Measurements from ENCODE around the gene PLCE1. TPM values are rescaled to one million over a fixed set of nuclear protein-coding genes. Genes with fewer than 3 reads are reported as not detected.

The PLCE1 gene
- total RNA-seq, 1 experiment from 2014 or later: 0.13 TPM

DNA sequence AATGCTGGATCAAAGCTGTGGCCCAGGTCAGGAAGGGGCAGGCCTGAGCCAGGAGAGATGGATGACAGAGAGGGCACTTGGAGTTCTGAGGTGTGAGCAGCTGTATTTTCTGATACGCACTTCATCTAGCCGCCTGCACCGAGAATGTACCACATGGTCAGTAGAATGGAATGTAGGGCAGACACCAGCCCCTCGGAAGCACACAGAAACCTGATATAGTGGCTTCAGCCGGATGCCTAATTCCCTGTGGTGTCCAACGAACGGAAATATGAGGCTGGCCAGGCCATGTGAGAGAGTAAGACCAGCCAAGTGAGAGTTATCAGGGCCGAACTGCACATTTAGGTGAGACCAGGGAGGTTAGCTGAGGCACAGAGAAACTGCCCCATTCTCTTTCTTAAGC, 46.7 kb upstream of the PLCE1 start:
- Histone ChIP-seq H2BK5ac (ENCODE audit: insufficient read length, low read length) (no peak overlapping the region), H3K23me2 (ENCODE audit: insufficient read length, low read depth, low read length, poor library complexity, severe bottlenecking) (no peaks in the 10 kb centered on the region), H3K14ac (ENCODE audit: insufficient read depth, low read length) (no peak overlapping the region; the same call in 1 of the 2 replicates), H2BK20ac (ENCODE audit: low read depth, low read length, poor library complexity, severe bottlenecking) (no peak overlapping the region), H3K4me1 (ENCODE audit: insufficient read depth, low read length) (no peaks in the 10 kb centered on the region), H4K91ac (ENCODE audit: insufficient read length, low read depth, low read length) (no peak overlapping the region), H3K18ac (ENCODE audit: insufficient read length, low read depth, low read length) (no peak overlapping the region), H3K27ac (ENCODE audit: insufficient read length, low read depth, low read length) (no peak overlapping the region), H3K9ac (ENCODE audit: extremely low read depth, insufficient read length, low read length) (no peak overlapping the region), H2AK5ac (ENCODE audit: insufficient read length, low read length) (no peak overlapping the region), H3K27me3 (ENCODE audit: insufficient read depth, low read length) (no peaks in the 10 kb centered on the region), H2BK120ac (ENCODE audit: low read depth, low read length, poor library complexity, severe bottlenecking) (no peak overlapping the region), H2BK15ac (ENCODE audit: low read depth, low read length) (no peak overlapping the region), H3K4ac (ENCODE audit: low read depth, low read length) (no peak overlapping the region), H3K56ac (ENCODE audit: insufficient read length, low read depth, low read length) (no peak overlapping the region), H4K5ac (ENCODE audit: insufficient read length, low read depth, low read length) (no peak overlapping the region), H3K23ac (ENCODE audit: insufficient read length, low read depth, low read length) (no peak overlapping the region), H3K4me2 (ENCODE audit: insufficient read depth, insufficient read length, low read length) (no peak overlapping the region), H2AFZ (ENCODE audit: low read length) (no peak overlapping the region), H4K20me1 (ENCODE audit: control insufficient read depth, insufficient read depth, insufficient read length) (no peaks in the 10 kb centered on the region), H3T11ph (ENCODE audit: low read length) (no peak overlapping the region), H3K9me3 (ENCODE audit: control insufficient read depth, low read depth, low read length) (no peaks in the 10 kb centered on the region), H4K8ac (replicated peaks; ENCODE audit: insufficient read length, low read depth, low read length) (no peak overlapping the region), H2BK12ac (ENCODE audit: insufficient read length, low read depth, low read length) (no peak overlapping the region), H3K79me1 (ENCODE audit: insufficient read depth, low read depth, low read length, poor library complexity, severe bottlenecking) (no peaks in the 10 kb centered on the region), H3K79me2 (ENCODE audit: insufficient read depth, low read length) (no peaks in the 10 kb centered on the region)
- Mint-ChIP-seq H3K27me3 (ENCODE audit: low read depth) (peaks cover 14% of the 10 kb centered on the region), H3K9me3 (no peaks in the 10 kb centered on the region), H3K27ac (no peak overlapping the region), H3K36me3 (ENCODE audit: insufficient read depth in 1 of 3, low read depth in 3 of 3) (no peaks in the 10 kb centered on the region), H3K4me1 (no peaks in the 10 kb centered on the region), H3K4me3 (no peak overlapping the region)
- no CpG with 5 or more reads among the region's 8 CpGs for WGBS (ENCODE audit: extremely low coverage, insufficient read length, low lambda C conversion rate)
- no peak for DNase-seq
- TF ChIP-seq, protein P1, sequence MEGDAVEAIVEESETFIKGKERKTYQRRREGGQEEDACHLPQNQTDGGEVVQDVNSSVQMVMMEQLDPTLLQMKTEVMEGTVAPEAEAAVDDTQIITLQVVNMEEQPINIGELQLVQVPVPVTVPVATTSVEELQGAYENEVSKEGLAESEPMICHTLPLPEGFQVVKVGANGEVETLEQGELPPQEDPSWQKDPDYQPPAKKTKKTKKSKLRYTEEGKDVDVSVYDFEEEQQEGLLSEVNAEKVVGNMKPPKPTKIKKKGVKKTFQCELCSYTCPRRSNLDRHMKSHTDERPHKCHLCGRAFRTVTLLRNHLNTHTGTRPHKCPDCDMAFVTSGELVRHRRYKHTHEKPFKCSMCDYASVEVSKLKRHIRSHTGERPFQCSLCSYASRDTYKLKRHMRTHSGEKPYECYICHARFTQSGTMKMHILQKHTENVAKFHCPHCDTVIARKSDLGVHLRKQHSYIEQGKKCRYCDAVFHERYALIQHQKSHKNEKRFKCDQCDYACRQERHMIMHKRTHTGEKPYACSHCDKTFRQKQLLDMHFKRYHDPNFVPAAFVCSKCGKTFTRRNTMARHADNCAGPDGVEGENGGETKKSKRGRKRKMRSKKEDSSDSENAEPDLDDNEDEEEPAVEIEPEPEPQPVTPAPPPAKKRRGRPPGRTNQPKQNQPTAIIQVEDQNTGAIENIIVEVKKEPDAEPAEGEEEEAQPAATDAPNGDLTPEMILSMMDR (conservative IDR thresholded peaks at IDR 0.05): no peak

Measured in H9 (cell line).